GM13977 (cell line): Measurements from ENCODE around the gene HNRNPL.
"Not testable (repeated sequence)": the region's sequence is repeated elsewhere in the genome, so short reads cannot be mapped to it uniquely, and the experiment has no call there.

Experiments
- DNase-seq: peaks from one replicate; pipeline ENCODE4 v3.0.0; 2012; ENCODE audit warnings: low spot score
- in situ Hi-C: fragments of 300-500 bp; cut with MboI; formaldehyde crosslinking; loops from one replicate; pipeline ENCODE4 v1.12.0; 2022; ENCODE audit warnings: low sequenced_read_pairs, low pct_unique_long_range_greater_than_20kb, mixed read lengths, inconsistent platforms; ENCODE audit not compliant: unreplicated experiment
- TF ChIP-seq, protein P1 (sequence below): IDR thresholded peaks from 2 replicates; pipeline ENCODE4 v1.5.1; 2012; ENCODE audit warnings: mild to moderate bottlenecking, control low read depth; ENCODE audit not compliant: insufficient read depth; ENCODE audit errors: extremely low read depth, missing control alignments

HNRNPL gene

DNA sequence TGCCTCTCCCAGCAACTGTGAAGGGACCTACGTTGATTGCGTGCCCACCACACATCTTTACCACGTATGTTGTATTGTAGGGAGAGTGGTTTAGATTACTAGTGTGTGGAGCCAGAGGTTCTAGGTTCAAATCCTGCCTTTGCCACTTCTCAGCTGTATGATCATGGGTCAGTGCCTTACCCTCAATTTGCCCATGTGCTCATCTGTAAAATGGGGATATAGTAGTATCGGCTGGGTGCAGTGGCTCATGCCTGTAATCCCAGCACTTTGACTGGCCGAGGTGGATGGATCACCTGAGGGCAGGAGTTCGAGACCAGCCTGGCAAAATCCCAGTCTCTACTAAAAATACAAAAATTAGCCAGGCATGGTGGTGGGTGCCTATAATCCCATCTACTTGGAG is 36.5 kb downstream of the HNRNPL start:
- no peak for DNase-seq
- in situ Hi-C loops: no loop called here
- TF ChIP-seq, protein P1, sequence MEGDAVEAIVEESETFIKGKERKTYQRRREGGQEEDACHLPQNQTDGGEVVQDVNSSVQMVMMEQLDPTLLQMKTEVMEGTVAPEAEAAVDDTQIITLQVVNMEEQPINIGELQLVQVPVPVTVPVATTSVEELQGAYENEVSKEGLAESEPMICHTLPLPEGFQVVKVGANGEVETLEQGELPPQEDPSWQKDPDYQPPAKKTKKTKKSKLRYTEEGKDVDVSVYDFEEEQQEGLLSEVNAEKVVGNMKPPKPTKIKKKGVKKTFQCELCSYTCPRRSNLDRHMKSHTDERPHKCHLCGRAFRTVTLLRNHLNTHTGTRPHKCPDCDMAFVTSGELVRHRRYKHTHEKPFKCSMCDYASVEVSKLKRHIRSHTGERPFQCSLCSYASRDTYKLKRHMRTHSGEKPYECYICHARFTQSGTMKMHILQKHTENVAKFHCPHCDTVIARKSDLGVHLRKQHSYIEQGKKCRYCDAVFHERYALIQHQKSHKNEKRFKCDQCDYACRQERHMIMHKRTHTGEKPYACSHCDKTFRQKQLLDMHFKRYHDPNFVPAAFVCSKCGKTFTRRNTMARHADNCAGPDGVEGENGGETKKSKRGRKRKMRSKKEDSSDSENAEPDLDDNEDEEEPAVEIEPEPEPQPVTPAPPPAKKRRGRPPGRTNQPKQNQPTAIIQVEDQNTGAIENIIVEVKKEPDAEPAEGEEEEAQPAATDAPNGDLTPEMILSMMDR: no peak

GRCh38 chr19:38812841-38813320 is 36.9 kb downstream of the HNRNPL start, which contains the start of gene LGALS4:
Gene LGALS4 (minus strand): TSS chr19:38812945. CDS start chr19:38812886, 59 bp downstream.
- in situ Hi-C loops: no loop called here
- TF ChIP-seq, protein P1: no peak
- peak; percentile 15 for DNase-seq

GRCh38 chr19:38812009-38812840 is 37.6 kb downstream of the HNRNPL start:
- TF ChIP-seq, protein P1: no peak
- DNase-seq: peak; percentile 7
- in situ Hi-C loops: no loop called here

GRCh38 chr19:38809592-38810252 is 40.1 kb downstream of the HNRNPL start:
- TF ChIP-seq, protein P1: no peak
- in situ Hi-C loops: no loop called here
- no peak for DNase-seq

GRCh38 chr19:38808741-38809140 is 41.0 kb downstream of the HNRNPL start:
- in situ Hi-C loops: no loop called here
- no peak for DNase-seq
- TF ChIP-seq, protein P1: no peak

DNA sequence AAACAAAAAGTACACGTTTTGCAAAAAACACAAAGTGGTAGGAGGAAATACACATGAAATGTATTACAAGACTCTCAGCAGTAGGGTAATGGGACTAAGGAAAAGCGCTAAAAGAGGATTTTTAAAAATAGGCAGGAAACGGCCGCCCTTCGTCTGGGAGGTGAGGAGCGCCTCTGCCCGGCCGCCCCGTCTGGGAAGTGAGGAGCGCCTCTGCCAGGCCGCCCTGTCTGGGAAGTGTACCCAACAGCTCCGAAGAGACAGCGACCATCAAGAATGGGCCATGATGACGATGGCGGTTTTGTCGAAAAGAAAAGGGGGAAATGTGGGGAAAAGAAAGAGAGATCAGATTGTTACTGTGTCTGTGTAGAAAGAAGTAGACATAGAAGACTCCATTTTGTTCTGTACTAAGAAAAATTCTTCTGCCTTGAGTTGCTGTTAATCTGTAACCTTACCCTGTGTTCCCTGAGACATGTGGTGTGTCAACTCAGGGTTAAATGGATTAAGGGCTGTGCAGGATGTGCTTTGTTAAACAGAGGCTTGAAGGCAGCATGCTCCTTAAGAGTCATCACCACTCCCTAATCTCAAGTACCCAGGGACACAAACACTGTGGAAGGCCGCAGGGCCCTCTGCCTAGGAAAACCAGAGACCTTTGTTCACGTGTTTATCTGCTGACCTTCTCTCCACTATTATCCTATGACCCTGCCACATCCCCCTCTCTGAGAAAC is 42.2 kb downstream of the HNRNPL start:
- DNase-seq, in situ Hi-C loops: not testable (repeated sequence)
